Astrocyte of the spinal cord (primary cell): Measurements from ENCODE around the gene TMEM43.

Source experiments
- DNase-seq: peaks from one replicate; pipeline ENCODE4 v3.0.0; 2011; ENCODE audit warnings: low read depth, low spot score
- H3K4me3 ChIP-seq: 2 replicates; pipeline ENCODE4 v1.5.1; 2011; ENCODE audit warnings: low read depth, mild to moderate bottlenecking, low read length, moderate library complexity
- in situ Hi-C: cut with HindIII; loops from 2 replicates; pipeline ENCODE4 v1.10.0; 2017; ENCODE audit warnings: low sequenced_read_pairs
- TF ChIP-seq, protein P1 (sequence below): IDR thresholded peaks from 2 replicates; pipeline ENCODE4 v1.5.1; 2012; ENCODE audit warnings: low read depth, mild to moderate bottlenecking, low read length, inconsistent platforms

Gene TMEM43

DNA sequence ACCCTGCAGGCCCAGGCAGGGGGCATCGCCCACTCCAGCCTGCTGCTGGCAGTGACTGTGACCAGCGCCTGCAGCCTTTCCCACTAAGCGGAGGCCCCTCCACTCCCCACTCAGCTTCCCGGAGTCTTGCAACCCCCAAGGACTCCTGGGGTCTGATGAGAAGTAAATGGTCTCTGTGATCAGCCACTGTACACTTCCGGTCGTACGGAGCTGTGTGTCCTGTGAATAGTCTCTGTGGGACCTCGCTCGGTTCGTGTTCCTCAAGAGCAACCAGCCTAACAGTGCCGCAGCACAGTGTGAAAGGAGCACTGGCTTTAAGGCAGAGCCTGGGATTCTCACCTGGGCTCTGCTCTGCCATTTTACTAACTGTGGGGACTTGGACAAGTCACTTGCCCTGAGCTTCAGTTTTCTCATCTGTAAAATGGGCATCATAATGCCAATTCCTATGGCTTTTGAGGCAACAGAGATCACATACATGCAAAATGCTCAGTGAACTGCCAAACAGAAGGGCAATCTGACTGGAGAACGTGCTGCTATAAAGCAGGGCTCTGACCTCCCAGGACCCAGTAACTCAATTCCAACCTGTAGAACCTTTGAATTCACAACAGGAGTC is 26.7 kb downstream of the TMEM43 start:
- TF ChIP-seq, protein P1, sequence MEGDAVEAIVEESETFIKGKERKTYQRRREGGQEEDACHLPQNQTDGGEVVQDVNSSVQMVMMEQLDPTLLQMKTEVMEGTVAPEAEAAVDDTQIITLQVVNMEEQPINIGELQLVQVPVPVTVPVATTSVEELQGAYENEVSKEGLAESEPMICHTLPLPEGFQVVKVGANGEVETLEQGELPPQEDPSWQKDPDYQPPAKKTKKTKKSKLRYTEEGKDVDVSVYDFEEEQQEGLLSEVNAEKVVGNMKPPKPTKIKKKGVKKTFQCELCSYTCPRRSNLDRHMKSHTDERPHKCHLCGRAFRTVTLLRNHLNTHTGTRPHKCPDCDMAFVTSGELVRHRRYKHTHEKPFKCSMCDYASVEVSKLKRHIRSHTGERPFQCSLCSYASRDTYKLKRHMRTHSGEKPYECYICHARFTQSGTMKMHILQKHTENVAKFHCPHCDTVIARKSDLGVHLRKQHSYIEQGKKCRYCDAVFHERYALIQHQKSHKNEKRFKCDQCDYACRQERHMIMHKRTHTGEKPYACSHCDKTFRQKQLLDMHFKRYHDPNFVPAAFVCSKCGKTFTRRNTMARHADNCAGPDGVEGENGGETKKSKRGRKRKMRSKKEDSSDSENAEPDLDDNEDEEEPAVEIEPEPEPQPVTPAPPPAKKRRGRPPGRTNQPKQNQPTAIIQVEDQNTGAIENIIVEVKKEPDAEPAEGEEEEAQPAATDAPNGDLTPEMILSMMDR: no peak
- DNase-seq: no peak
- no peak overlapping the region for H3K4me3 ChIP-seq
- in situ Hi-C loops: no loop called here

DNA sequence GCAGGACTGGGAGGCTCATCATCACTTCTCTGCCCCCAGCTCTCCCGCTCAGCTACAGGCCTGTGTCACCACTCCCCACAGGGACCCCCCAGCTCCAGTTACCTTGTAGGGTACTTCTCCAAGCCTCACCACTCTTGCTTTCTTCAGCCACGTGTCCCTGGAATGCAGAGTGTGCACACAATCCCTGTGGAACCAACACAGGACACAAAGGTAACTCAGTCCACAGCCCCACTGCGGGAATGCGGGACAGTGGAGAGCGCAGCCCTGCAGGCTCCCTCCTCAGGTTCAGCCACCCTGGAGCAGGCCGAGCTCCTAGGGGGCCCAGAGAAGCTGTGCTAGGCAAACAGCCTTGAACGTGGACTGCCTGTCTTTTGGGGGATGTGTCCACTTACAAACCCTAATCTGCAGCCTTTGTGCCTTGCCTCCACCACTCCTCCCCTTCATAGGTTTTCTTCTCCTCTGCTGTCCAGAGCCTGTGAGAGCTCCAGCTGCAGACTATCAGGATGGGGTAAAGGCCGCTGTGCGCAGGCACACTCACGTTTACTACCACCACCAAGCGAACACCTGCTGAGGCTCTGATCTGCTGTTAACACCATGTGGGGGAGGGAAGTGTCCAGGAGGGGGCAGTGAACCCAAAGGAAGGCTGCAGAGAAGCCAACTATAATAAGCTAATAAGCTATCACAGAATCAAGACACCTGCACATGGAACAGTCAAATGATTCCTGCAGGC is 27.5 kb downstream of the TMEM43 start:
- DNase-seq: no peak
- TF ChIP-seq, protein P1: peak; percentile 41
- H3K4me3 ChIP-seq: no peak overlapping the region
- in situ Hi-C loops: no loop called here

DNA sequence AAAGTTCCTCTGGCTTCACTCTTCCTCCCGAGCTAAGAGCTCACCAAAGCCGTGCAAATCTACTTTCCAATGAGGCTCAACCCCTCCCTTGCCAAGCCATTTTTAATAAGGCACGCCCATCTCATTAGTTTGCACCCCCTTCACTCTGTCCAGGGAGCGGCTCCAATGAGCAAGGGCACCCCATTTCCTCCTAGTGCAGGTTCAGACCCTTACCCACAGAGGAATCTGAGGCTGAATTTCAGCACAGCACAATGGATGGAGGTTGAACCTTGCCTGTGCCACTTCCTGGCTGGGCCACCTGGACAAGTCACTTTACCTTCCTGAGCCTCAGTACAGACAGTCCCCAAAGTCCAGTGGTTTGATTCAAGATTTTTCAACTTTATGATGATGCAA is 28.1 kb downstream of the TMEM43 start:
- TF ChIP-seq, protein P1: no peak
- in situ Hi-C loops: no loop called here
- H3K4me3 ChIP-seq: no peak overlapping the region
- DNase-seq: no peak

DNA sequence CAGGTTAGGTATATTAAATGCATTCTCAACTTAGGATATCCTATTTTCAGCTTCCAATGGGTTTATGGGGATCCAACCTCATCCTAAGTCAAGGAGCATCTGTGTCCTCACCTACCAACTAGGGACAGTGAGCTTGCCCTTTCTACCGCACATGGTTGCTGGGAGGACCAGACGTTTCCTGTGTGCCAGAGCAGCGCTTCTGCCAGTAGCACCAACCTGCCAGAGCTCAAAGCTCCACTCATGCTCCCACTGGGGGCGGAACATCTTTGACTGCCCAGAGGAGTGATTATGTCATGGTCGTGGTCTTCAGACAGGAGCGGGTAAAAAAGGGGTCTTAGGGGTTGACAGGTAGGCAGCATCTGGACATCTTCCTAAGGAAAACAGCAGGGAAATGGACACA is 28.8 kb downstream of the TMEM43 start:
- in situ Hi-C loops: no loop called here
- no peak overlapping the region for H3K4me3 ChIP-seq
- TF ChIP-seq, protein P1: no peak
- DNase-seq: no peak

DNA sequence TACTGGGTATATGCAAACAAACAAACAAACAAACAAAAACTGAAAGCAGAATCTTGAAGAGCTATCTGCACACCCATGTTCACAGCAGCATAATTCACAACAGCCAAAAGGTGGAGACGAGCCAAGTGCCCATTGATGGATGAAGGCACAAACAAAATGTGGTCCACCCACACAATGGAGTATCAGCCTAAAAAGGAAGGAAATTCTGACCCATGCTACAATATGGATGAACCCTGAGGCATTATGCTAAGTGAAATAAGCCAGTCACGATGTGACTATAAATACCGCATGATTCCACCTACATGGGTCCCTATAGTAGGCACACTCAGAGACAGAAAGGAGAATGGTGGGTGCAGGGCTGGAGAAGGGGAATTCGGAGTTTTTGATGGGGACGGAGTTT is 29.4 kb downstream of the TMEM43 start:
- no peak for DNase-seq
- in situ Hi-C loops: no loop called here
- TF ChIP-seq, protein P1: no peak
- H3K4me3 ChIP-seq: no peak overlapping the region

DNA sequence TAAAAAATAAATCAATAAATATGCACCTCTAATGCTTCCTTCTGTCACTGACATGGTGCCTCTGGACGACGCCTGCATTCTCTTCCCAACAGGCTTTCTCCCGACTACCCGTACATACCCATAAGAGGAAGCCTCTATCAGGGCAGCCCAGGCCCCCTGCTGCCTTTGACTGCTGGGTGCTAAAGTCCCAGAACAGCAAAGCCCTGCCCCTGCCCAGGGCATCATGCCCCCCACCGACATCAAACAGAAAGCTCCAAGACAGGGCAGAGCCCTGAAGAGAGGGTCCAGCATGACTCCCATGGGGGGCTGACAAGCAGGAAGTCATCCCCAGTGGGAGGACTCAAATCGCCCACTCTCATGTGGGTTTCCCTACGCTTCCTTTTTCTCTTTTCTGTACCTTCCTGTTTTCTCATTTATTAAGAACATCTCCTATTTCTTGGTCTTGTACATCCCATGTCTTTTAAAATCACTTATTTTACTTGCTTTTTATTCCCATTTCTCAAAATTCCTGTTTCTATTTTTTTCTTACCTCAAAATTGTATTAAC is 30.1 kb downstream of the TMEM43 start:
- H3K4me3 ChIP-seq: no peak overlapping the region
- TF ChIP-seq, protein P1: no peak
- DNase-seq: no peak
- in situ Hi-C loops: no loop called here
